ENCODE data around the gene TFRC. TPM values are rescaled to one million over a fixed set of nuclear protein-coding genes. Genes with fewer than 3 reads are reported as not detected.
A peak's percentile ranks its signal among the peaks of the same experiment; 100 is the strongest.
"Not testable (repeated sequence)": the region's sequence is repeated elsewhere in the genome, so short reads cannot be mapped to it uniquely, and the experiment has no call there.

The TFRC gene
- total RNA-seq, 2 donors from 2014 or later, result 73.4 to 132 TPM

- DNase-seq (ENCODE audit: low spot score), result no peak
- intact Hi-C loops (cut with DNase I), result no loop called here
These were observed 11.6 kb upstream of the TFRC start for GRCh38 chr3:196093317-196094111.

GRCh38 chr3:196087906-196088305, 6.0 kb upstream of the TFRC start:
- intact Hi-C loops (cut with DNase I), result no loop called here
- no peak for DNase-seq (ENCODE audit: low spot score)

- intact Hi-C loops (cut with DNase I), result loop anchor here in 1 of 2 donors (5.0 kb wide), 1 partner anchor 115 kb away; no protein-coding TSS in a partner anchor
- DNase-seq (ENCODE audit: low spot score), result no peak
These were observed 705 bp upstream of the TFRC start for GRCh38 chr3:196082619-196082971.

GRCh38 chr3:196081002-196081833, 672 bp downstream of the TFRC start:
- DNase-seq (ENCODE audit: low spot score), result peak; percentile 89
- intact Hi-C loops (cut with DNase I), result loop anchor here in 1 of 2 donors (5.0 kb wide), 1 partner anchor 116 kb away; no protein-coding TSS in a partner anchor

- intact Hi-C loops (cut with DNase I), result loop anchor here in 1 of 2 donors (5.0 kb wide), 1 partner anchor 117 kb away; no protein-coding TSS in a partner anchor
- DNase-seq (ENCODE audit: low spot score), result not testable (repeated sequence)
These were observed 1.6 kb downstream of the TFRC start for GRCh38 chr3:196080101-196080846.

GRCh38 chr3:196079682-196080081, 2.2 kb downstream of the TFRC start:
- DNase-seq (ENCODE audit: low spot score), result no peak
- intact Hi-C loops (cut with DNase I), result loop anchor here (5.0 to 10.0 kb wide), 3 partner anchors 115 to 435 kb away; partner anchors contain the start of gene SMCO1 (in 1 of the 2)

GRCh38 chr3:196075013-196075412, 6.9 kb downstream of the TFRC start:
- intact Hi-C loops (cut with DNase I), result loop anchor here in 1 of 2 donors (10.0 kb wide), 2 partner anchors 120 to 440 kb away; partner anchors contain the start of gene SMCO1
- DNase-seq (ENCODE audit: low spot score), result no peak

- intact Hi-C loops (cut with DNase I), result loop anchor here in 1 of 2 donors (10.0 kb wide), 2 partner anchors 121 to 441 kb away; partner anchors contain the start of gene SMCO1
- DNase-seq (ENCODE audit: low spot score), result no peak
These were observed 8.6 kb downstream of the TFRC start for GRCh38 chr3:196073255-196073753.

GRCh38 chr3:196072313-196072712, 9.6 kb downstream of the TFRC start:
- no peak for DNase-seq (ENCODE audit: low spot score)
- intact Hi-C loops (cut with DNase I), result loop anchor here in 1 of 2 donors (10.0 kb wide), 2 partner anchors 122 to 442 kb away; partner anchors contain the start of gene SMCO1

GRCh38 chr3:196068812-196069211, 13.1 kb downstream of the TFRC start:
- DNase-seq (ENCODE audit: low spot score); intact Hi-C loops (cut with DNase I): not testable (repeated sequence)

GRCh38 chr3:196067439-196067838, 14.5 kb downstream of the TFRC start:
- DNase-seq (ENCODE audit: low spot score), result no peak
- intact Hi-C loops (cut with DNase I), result no loop called here

GRCh38 chr3:196063971-196064370, 17.9 kb downstream of the TFRC start:
- intact Hi-C loops (cut with DNase I), result no loop called here
- no peak for DNase-seq (ENCODE audit: low spot score)

GRCh38 chr3:196063456-196063855, 18.4 kb downstream of the TFRC start:
- intact Hi-C loops (cut with DNase I), result no loop called here
- no peak for DNase-seq (ENCODE audit: low spot score)

- DNase-seq (ENCODE audit: low spot score), result no peak
- intact Hi-C loops (cut with DNase I), result no loop called here
These were observed 18.8 kb downstream of the TFRC start for GRCh38 chr3:196063049-196063448.

- DNase-seq (ENCODE audit: low spot score), result no peak
- intact Hi-C loops (cut with DNase I), result no loop called here
These were observed 21.1 kb downstream of the TFRC start for GRCh38 chr3:196060834-196061233.

GRCh38 chr3:196057760-196058331, 24.0 kb downstream of the TFRC start:
- intact Hi-C loops (cut with DNase I), result no loop called here
- no peak for DNase-seq (ENCODE audit: low spot score)

GRCh38 chr3:196056371-196056770, 25.5 kb downstream of the TFRC start:
- intact Hi-C loops (cut with DNase I); DNase-seq (ENCODE audit: low spot score): not testable (repeated sequence)

- DNase-seq (ENCODE audit: low spot score), result no peak
- intact Hi-C loops (cut with DNase I), result no loop called here
These were observed 26.1 kb downstream of the TFRC start for GRCh38 chr3:196055683-196056270.
